ENCODE results near the gene SULT1E1. TPM values are rescaled to one million over a fixed set of nuclear protein-coding genes. Genes with fewer than 3 reads are reported as not detected.

The SULT1E1 gene
- total RNA-seq, 1 experiment from 2014 or later: not detected

- POLR2A ChIA-PET: no interaction called here
- no peaks in the 10 kb centered on the region for H3K36me3 Mint-ChIP-seq
- DNase-seq (ENCODE audit: low spot score) (no peak), ATAC-seq (no peak)
- no peaks in the 10 kb centered on the region for H3K4me1 Mint-ChIP-seq
- no peak for TF ChIP-seq FOXK1 (CRISPR knock-in tag; IDR thresholded peaks at IDR 0.05)
- no peaks in the 10 kb centered on the region; the same call in 1 of the 2 replicates for H3K27me3 Mint-ChIP-seq (ENCODE audit: low read depth)
- H3K9me3 Mint-ChIP-seq: no peaks in the 10 kb centered on the region
- CTCF ChIA-PET: interaction anchor here (0.9 to 1.7 kb wide), 2 partner anchors 289 to 376 kb away, joined by 4 to 6 read pairs; no protein-coding TSS in a partner anchor
- H3K4me3 Mint-ChIP-seq: no peak overlapping the region
- H3K27ac Mint-ChIP-seq: no peak overlapping the region
Measured at GRCh38 chr4:69894186-69894585, 34.2 kb upstream of the SULT1E1 start.

- TF ChIP-seq RELA (CRISPR knock-in tag; IDR thresholded peaks at IDR 0.05; ENCODE audit: borderline replicate concordance) (no peak), NFE2L1 (CRISPR knock-in tag; IDR thresholded peaks at IDR 0.05) (no peak), E2F4 (CRISPR knock-in tag; IDR thresholded peaks at IDR 0.05; ENCODE audit: borderline replicate concordance, low read depth) (no peak), ZNF671 (CRISPR knock-in tag; IDR thresholded peaks at IDR 0.05) (no peak), ZNF138 (CRISPR knock-in tag; conservative IDR thresholded peaks at IDR 0.05) (no peak), NR1H2 (CRISPR knock-in tag; IDR thresholded peaks at IDR 0.05) (no peak), TCF7 (CRISPR knock-in tag; IDR thresholded peaks at IDR 0.05; ENCODE audit: low read depth) (no peak), ZNF396 (CRISPR knock-in tag; IDR thresholded peaks at IDR 0.05; ENCODE audit: borderline replicate concordance) (no peak), GTF2I (CRISPR knock-in tag; conservative IDR thresholded peaks at IDR 0.05) (no peak), MAX (CRISPR knock-in tag; IDR thresholded peaks at IDR 0.05) (no peak), CBFB (CRISPR knock-in tag; IDR thresholded peaks at IDR 0.05; ENCODE audit: low read depth) (no peak), FOXP4 (CRISPR knock-in tag; IDR thresholded peaks at IDR 0.05) (no peak), ATF3 (CRISPR knock-in tag; conservative IDR thresholded peaks at IDR 0.05) (no peak), ATF1 (CRISPR knock-in tag; IDR thresholded peaks at IDR 0.05) (no peak), EMX1 (CRISPR knock-in tag; IDR thresholded peaks at IDR 0.05) (no peak), MLX (CRISPR knock-in tag; IDR thresholded peaks at IDR 0.05) (no peak), CDX4 (CRISPR knock-in tag; IDR thresholded peaks at IDR 0.05; ENCODE audit: borderline replicate concordance) (no peak), GABPB1 (CRISPR knock-in tag; IDR thresholded peaks at IDR 0.05) (no peak)
- no peak overlapping the region for H3K27ac Mint-ChIP-seq
- peaks cover 13% of the 10 kb centered on the region for H3K36me3 Mint-ChIP-seq
- no peaks in the 10 kb centered on the region for H3K4me1 Mint-ChIP-seq
- POLR2A ChIA-PET: no interaction called here
- DNase-seq (ENCODE audit: low spot score): no peak
- CTCF ChIA-PET: no interaction called here
- no peaks in the 10 kb centered on the region for H3K27me3 Mint-ChIP-seq (ENCODE audit: low read depth)
- no peak overlapping the region for H3K4me3 Mint-ChIP-seq
- ATAC-seq: no peak
- peaks cover 14% of the 10 kb centered on the region for H3K9me3 Mint-ChIP-seq
Measured at GRCh38 chr4:69888336-69888735, 28.4 kb upstream of the SULT1E1 start.

- ChIA-PET POLR2A (no interaction called here), CTCF (no interaction called here)
- DNase-seq (ENCODE audit: low spot score) (no peak), ATAC-seq (no peak)
- Mint-ChIP-seq H3K27me3 (ENCODE audit: low read depth) (no peaks in the 10 kb centered on the region), H3K36me3 (peaks cover 14% of the 10 kb centered on the region), H3K4me1 (no peaks in the 10 kb centered on the region), H3K4me3 (no peak overlapping the region), H3K9me3 (peaks cover 21% of the 10 kb centered on the region), H3K27ac (no peak overlapping the region)
- no peak for TF ChIP-seq NFE2L1 (CRISPR knock-in tag; IDR thresholded peaks at IDR 0.05)
- TF ChIP-seq ATF3 (CRISPR knock-in tag; conservative IDR thresholded peaks at IDR 0.05): no peak
- TF ChIP-seq ZSCAN18 (CRISPR knock-in tag; IDR thresholded peaks at IDR 0.05): no peak
- TF ChIP-seq AFF4 (CRISPR knock-in tag; IDR thresholded peaks at IDR 0.05; ENCODE audit: borderline replicate concordance): no peak
- no peak for TF ChIP-seq ELF4 (CRISPR knock-in tag; IDR thresholded peaks at IDR 0.05; ENCODE audit: low read depth)
- TF ChIP-seq TEAD4 (CRISPR knock-in tag; IDR thresholded peaks at IDR 0.05): no peak
Measured at GRCh38 chr4:69882150-69882549, 22.2 kb upstream of the SULT1E1 start.
